GM19099 (cell line): ENCODE data around the gene CRYBB1.
A peak's percentile ranks its signal among the peaks of the same experiment; 100 is the strongest.

Source experiments
- POLR2A ChIP-seq: IDR thresholded peaks from 3 replicates; pipeline ENCODE4 v1.6.1; 2011; ENCODE audit warnings: low read depth; ENCODE audit not compliant: insufficient read length; ENCODE audit errors: extremely low read depth

The CRYBB1 gene

GRCh38 chr22:26618455-26618854, 628 bp upstream of the CRYBB1 start:
- TF ChIP-seq POLR2A: no peak

GRCh38 chr22:26616650-26617049, 1.2 kb downstream of the CRYBB1 start:
- no peak for TF ChIP-seq POLR2A

GRCh38 chr22:26615830-26616435, 1.9 kb downstream of the CRYBB1 start:
- TF ChIP-seq POLR2A: no peak

- no peak for TF ChIP-seq POLR2A
Observed at GRCh38 chr22:26615149-26615548, 2.7 kb downstream of the CRYBB1 start.

GRCh38 chr22:26614322-26614721, 3.5 kb downstream of the CRYBB1 start:
- no peak for TF ChIP-seq POLR2A

- no peak for TF ChIP-seq POLR2A
Observed at GRCh38 chr22:26612652-26613051, 5.2 kb downstream of the CRYBB1 start.

- TF ChIP-seq POLR2A: no peak
Observed at GRCh38 chr22:26610996-26611395, 6.8 kb downstream of the CRYBB1 start.

- TF ChIP-seq POLR2A: peak; percentile 24
Observed at GRCh38 chr22:26610072-26610958, 7.5 kb downstream of the CRYBB1 start.

- TF ChIP-seq POLR2A: no peak
Observed at GRCh38 chr22:26609287-26609686, 8.5 kb downstream of the CRYBB1 start.

GRCh38 chr22:26608129-26608528, 9.7 kb downstream of the CRYBB1 start:
- no peak for TF ChIP-seq POLR2A

- no peak for TF ChIP-seq POLR2A
Observed at GRCh38 chr22:26606611-26607010, 11.2 kb downstream of the CRYBB1 start.

GRCh38 chr22:26604368-26604767, 13.5 kb downstream of the CRYBB1 start:
- TF ChIP-seq POLR2A: no peak

GRCh38 chr22:26602127-26602526, 15.7 kb downstream of the CRYBB1 start:
- TF ChIP-seq POLR2A: no peak

- no peak for TF ChIP-seq POLR2A
Observed at GRCh38 chr22:26601726-26602125, 16.1 kb downstream of the CRYBB1 start.

GRCh38 chr22:26599505-26599904, 18.3 kb downstream of the CRYBB1 start:
- TF ChIP-seq POLR2A: no peak

GRCh38 chr22:26597480-26597879, 20.3 kb downstream of the CRYBB1 start:
- TF ChIP-seq POLR2A: no peak

GRCh38 chr22:26597026-26597425, 20.8 kb downstream of the CRYBB1 start:
- TF ChIP-seq POLR2A: no peak

- no peak for TF ChIP-seq POLR2A
Observed at GRCh38 chr22:26593763-26594162, 24.1 kb downstream of the CRYBB1 start.
